HL-60 (cell line): ENCODE data around the gene SMIM1.

Experiments
- POLR2AphosphoS5 ChIP-seq: IDR thresholded peaks from 2 replicates; pipeline ENCODE4 v1.6.1; 2012; ENCODE audit warnings: low read depth
- SPI1 ChIP-seq: IDR thresholded peaks from 2 replicates; pipeline ENCODE4 v1.6.1; 2012; ENCODE audit warnings: low read depth, mild to moderate bottlenecking, borderline replicate concordance
- TF ChIP-seq, protein P1 (sequence below): IDR thresholded peaks from one replicate; pipeline ENCODE4 v1.5.1; 2011; ENCODE audit warnings: low read length, control low read depth, inconsistent platforms; ENCODE audit not compliant: insufficient read depth
- TF ChIP-seq, protein P2 (sequence below): IDR thresholded peaks from 2 replicates; pipeline ENCODE4 v1.6.1; 2012; ENCODE audit warnings: low read depth; ENCODE audit not compliant: insufficient replicate concordance

- TF ChIP-seq POLR2AphosphoS5 (no peak), SPI1 (no peak)
- TF ChIP-seq, protein P1, sequence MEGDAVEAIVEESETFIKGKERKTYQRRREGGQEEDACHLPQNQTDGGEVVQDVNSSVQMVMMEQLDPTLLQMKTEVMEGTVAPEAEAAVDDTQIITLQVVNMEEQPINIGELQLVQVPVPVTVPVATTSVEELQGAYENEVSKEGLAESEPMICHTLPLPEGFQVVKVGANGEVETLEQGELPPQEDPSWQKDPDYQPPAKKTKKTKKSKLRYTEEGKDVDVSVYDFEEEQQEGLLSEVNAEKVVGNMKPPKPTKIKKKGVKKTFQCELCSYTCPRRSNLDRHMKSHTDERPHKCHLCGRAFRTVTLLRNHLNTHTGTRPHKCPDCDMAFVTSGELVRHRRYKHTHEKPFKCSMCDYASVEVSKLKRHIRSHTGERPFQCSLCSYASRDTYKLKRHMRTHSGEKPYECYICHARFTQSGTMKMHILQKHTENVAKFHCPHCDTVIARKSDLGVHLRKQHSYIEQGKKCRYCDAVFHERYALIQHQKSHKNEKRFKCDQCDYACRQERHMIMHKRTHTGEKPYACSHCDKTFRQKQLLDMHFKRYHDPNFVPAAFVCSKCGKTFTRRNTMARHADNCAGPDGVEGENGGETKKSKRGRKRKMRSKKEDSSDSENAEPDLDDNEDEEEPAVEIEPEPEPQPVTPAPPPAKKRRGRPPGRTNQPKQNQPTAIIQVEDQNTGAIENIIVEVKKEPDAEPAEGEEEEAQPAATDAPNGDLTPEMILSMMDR: no peak
- TF ChIP-seq, protein P2, sequence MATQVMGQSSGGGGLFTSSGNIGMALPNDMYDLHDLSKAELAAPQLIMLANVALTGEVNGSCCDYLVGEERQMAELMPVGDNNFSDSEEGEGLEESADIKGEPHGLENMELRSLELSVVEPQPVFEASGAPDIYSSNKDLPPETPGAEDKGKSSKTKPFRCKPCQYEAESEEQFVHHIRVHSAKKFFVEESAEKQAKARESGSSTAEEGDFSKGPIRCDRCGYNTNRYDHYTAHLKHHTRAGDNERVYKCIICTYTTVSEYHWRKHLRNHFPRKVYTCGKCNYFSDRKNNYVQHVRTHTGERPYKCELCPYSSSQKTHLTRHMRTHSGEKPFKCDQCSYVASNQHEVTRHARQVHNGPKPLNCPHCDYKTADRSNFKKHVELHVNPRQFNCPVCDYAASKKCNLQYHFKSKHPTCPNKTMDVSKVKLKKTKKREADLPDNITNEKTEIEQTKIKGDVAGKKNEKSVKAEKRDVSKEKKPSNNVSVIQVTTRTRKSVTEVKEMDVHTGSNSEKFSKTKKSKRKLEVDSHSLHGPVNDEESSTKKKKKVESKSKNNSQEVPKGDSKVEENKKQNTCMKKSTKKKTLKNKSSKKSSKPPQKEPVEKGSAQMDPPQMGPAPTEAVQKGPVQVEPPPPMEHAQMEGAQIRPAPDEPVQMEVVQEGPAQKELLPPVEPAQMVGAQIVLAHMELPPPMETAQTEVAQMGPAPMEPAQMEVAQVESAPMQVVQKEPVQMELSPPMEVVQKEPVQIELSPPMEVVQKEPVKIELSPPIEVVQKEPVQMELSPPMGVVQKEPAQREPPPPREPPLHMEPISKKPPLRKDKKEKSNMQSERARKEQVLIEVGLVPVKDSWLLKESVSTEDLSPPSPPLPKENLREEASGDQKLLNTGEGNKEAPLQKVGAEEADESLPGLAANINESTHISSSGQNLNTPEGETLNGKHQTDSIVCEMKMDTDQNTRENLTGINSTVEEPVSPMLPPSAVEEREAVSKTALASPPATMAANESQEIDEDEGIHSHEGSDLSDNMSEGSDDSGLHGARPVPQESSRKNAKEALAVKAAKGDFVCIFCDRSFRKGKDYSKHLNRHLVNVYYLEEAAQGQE: no peak
Measured at GRCh38 chr1:3729594-3730542, 42.7 kb upstream of the SMIM1 start.
